CD1c-positive myeloid dendritic cell (primary cell): ENCODE data around the gene TXNDC11.
A peak's percentile ranks its signal among the peaks of the same experiment; 100 is the strongest.

Source experiments
- DNase-seq: peaks from one replicate; pipeline ENCODE4 v3.0.0-alpha.2; 2016; ENCODE audit errors: extremely low spot score

TXNDC11 gene

GRCh38 chr16:11719762-11720161 lies 22.9 kb downstream of the TXNDC11 start:
- DNase-seq, result no peak

GRCh38 chr16:11719171-11719570 lies 23.5 kb downstream of the TXNDC11 start:
- DNase-seq, result no peak

GRCh38 chr16:11717811-11718210 lies 24.8 kb downstream of the TXNDC11 start:
- no peak for DNase-seq

GRCh38 chr16:11716336-11716735 lies 26.3 kb downstream of the TXNDC11 start:
- no peak for DNase-seq

- DNase-seq, result no peak
These were observed 27.3 kb downstream of the TXNDC11 start for GRCh38 chr16:11715246-11715947.

GRCh38 chr16:11712122-11712521 lies 30.5 kb downstream of the TXNDC11 start:
- no peak for DNase-seq

- DNase-seq, result no peak
These were observed 31.0 kb downstream of the TXNDC11 start for GRCh38 chr16:11711662-11712061.

- no peak for DNase-seq
These were observed 34.2 kb downstream of the TXNDC11 start for GRCh38 chr16:11708421-11708820.

GRCh38 chr16:11707679-11708197 lies 34.9 kb downstream of the TXNDC11 start:
- no peak for DNase-seq

- no peak for DNase-seq
These were observed 36.4 kb downstream of the TXNDC11 start for GRCh38 chr16:11706180-11706742.

- DNase-seq, result no peak
These were observed 37.2 kb downstream of the TXNDC11 start for GRCh38 chr16:11705311-11706025.

- DNase-seq, result peak; percentile 10
These were observed 42.2 kb downstream of the TXNDC11 start for GRCh38 chr16:11700264-11701029.

- DNase-seq, result no peak
These were observed 43.3 kb downstream of the TXNDC11 start for GRCh38 chr16:11699234-11699894.

- no peak for DNase-seq
These were observed 44.4 kb downstream of the TXNDC11 start for GRCh38 chr16:11698271-11698689.

GRCh38 chr16:11697319-11697718 lies 45.3 kb downstream of the TXNDC11 start:
- DNase-seq, result no peak

- DNase-seq, result no peak
These were observed 46.2 kb downstream of the TXNDC11 start for GRCh38 chr16:11696266-11697012.

- no peak for DNase-seq
These were observed 50.0 kb downstream of the TXNDC11 start for GRCh38 chr16:11692651-11693050.

- no peak for DNase-seq
These were observed 50.5 kb downstream of the TXNDC11 start for GRCh38 chr16:11692171-11692570.

GRCh38 chr16:11691771-11692170 lies 50.9 kb downstream of the TXNDC11 start:
- DNase-seq, result no peak

GRCh38 chr16:11691235-11691634 lies 51.4 kb downstream of the TXNDC11 start:
- no peak for DNase-seq
